ENCODE results near the gene C15orf61.

C15orf61 gene

GRCh38 chr15:67521029-67521782, at the start of gene C15orf61:
C15orf61 (plus strand) TSS chr15:67521131; CDS start chr15:67521249, 118 bp downstream.
- DNase-seq (ENCODE audit: low spot score), result peak; percentile 86
- H3K4me3 ChIP-seq, result peak within 1 kb of the TSS; percentile 89
- TF ChIP-seq, protein P1, sequence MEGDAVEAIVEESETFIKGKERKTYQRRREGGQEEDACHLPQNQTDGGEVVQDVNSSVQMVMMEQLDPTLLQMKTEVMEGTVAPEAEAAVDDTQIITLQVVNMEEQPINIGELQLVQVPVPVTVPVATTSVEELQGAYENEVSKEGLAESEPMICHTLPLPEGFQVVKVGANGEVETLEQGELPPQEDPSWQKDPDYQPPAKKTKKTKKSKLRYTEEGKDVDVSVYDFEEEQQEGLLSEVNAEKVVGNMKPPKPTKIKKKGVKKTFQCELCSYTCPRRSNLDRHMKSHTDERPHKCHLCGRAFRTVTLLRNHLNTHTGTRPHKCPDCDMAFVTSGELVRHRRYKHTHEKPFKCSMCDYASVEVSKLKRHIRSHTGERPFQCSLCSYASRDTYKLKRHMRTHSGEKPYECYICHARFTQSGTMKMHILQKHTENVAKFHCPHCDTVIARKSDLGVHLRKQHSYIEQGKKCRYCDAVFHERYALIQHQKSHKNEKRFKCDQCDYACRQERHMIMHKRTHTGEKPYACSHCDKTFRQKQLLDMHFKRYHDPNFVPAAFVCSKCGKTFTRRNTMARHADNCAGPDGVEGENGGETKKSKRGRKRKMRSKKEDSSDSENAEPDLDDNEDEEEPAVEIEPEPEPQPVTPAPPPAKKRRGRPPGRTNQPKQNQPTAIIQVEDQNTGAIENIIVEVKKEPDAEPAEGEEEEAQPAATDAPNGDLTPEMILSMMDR (IDR thresholded peaks at IDR 0.05), result no peak
- peak within 1 kb of the TSS; percentile 90 to 95 for H3K27ac ChIP-seq

DNA sequence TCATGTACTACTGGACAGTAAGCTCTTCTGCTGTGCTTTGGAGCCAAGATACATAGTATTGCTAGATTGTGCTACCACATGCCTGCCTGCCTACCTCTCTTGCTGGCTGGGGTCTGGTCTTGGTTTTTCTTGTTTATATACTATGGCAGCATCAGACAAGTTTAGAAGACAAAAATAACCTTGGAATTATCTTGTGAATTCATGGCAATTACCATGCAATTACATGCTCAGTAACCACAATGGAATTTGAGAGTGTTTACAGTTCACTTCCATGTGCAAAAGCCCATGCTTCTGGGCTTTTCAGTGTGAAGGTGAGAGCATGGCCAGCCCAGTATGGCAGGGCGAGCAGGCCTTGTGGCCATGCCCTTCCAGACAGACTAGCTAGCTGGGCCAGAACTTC, 48.0 kb upstream of the C15orf61 start:
- Histone ChIP-seq H3K27ac (no peak overlapping the region), H3K4me3 (no peak overlapping the region)
- TF ChIP-seq, protein P1 (IDR thresholded peaks at IDR 0.05), result no peak
- no peak for DNase-seq (ENCODE audit: low spot score)

- DNase-seq (ENCODE audit: low spot score), result no peak
- no peak overlapping the region for H3K27ac ChIP-seq
- TF ChIP-seq, protein P1 (IDR thresholded peaks at IDR 0.05), result no peak
- H3K4me3 ChIP-seq, result no peak overlapping the region
These were observed 46.4 kb upstream of the C15orf61 start for GRCh38 chr15:67474405-67475110.

DNA sequence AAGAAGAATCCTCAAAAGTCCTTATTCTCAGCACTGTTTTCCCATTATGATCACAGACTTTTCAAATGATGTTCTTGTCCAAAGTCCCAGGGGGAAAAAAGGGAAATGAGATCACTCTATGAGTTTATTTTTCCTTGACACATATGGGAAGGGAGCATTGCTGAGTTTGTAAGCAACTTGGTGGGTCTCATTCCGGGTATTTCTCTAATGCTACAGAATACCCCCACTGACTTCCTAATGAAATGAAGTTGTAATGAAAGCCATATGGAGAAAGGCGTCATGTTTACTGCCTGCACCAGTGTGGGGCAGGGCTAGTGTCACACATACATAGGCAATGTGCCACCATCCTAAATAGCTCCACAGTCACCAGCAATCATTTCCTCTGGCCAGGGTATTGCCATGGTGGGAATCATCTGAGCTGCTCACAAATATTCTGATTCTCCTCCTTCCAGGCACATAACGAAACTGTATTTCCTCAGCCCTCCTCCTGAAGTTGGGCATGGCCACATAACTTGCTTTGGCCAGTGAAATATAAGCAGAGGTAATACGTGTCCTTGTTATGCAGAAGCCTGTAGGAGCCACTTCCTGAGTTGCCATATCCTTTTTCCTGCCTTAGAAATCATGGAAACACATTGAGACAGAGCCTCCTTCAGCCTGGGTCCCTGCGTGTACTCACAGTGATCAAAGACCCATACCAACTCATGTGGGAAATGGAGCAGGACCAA, 41.0 kb upstream of the C15orf61 start:
- Histone ChIP-seq H3K27ac (no peak overlapping the region), H3K4me3 (no peak overlapping the region)
- no peak for DNase-seq (ENCODE audit: low spot score)
- TF ChIP-seq, protein P1 (IDR thresholded peaks at IDR 0.05), result no peak

DNA sequence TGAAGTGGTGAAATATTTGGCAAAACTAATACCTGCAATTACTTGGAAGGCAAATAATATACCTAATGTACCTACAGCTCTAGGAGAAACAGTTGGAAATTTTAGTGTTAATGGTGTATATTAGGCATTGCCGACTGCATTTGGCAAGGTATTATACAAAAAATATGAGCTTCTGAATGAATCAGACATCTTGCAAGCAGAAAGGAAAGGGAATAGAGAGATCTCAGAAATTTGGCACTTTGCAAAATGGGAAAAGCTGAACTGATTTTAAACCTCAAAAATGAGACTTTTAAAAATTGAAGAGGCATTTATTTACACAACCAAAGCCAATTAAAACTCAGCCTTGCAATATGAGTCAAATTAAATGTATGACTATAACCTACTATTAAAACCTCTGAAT, 40.2 kb upstream of the C15orf61 start:
- Histone ChIP-seq H3K4me3 (no peak overlapping the region), H3K27ac (no peak overlapping the region)
- DNase-seq (ENCODE audit: low spot score), result no peak
- TF ChIP-seq, protein P1 (IDR thresholded peaks at IDR 0.05), result no peak

GRCh38 chr15:67481680-67482079, 39.3 kb upstream of the C15orf61 start:
- TF ChIP-seq, protein P1 (IDR thresholded peaks at IDR 0.05), result no peak
- no peak overlapping the region for H3K4me3 ChIP-seq
- H3K27ac ChIP-seq, result no peak overlapping the region
- DNase-seq (ENCODE audit: low spot score), result no peak
